Osteoblast (primary cell): ENCODE measurements around the gene FRZB. TPM values are rescaled to one million over a fixed set of nuclear protein-coding genes. Genes with fewer than 3 reads are reported as not detected.
A peak's percentile ranks its signal among the peaks of the same experiment; 100 is the strongest.

Experiments used
- DNase-seq: peaks from one replicate; pipeline ENCODE4 v3.0.0; 2011; ENCODE audit warnings: low spot score, mixed read lengths; ENCODE audit not compliant: insufficient read length; ENCODE audit errors: missing footprints
- H2AFZ ChIP-seq: 2 replicates; pipeline ENCODE4 v1.6.0; 2011; ENCODE audit warnings: mild to moderate bottlenecking, low read length
- H3K27ac ChIP-seq: 2 replicates; pipeline ENCODE4 v1.5.1; 2011; ENCODE audit warnings: mild to moderate bottlenecking, low read depth, low read length, moderate library complexity
- H3K27me3 ChIP-seq: 2 replicates; pipeline ENCODE4 v1.6.0; 2012; ENCODE audit warnings: mild to moderate bottlenecking, control low read depth, inconsistent platforms, low read length, moderate library complexity; ENCODE audit not compliant: insufficient read depth
- H3K36me3 ChIP-seq: 2 replicates; pipeline ENCODE4 v1.5.1; 2011; ENCODE audit warnings: mild to moderate bottlenecking, low read length, control low read depth, moderate library complexity; ENCODE audit not compliant: insufficient read depth
- H3K4me1 ChIP-seq: 2 replicates; pipeline ENCODE4 v1.5.1; 2011; ENCODE audit warnings: mild to moderate bottlenecking, low read length, control low read depth, moderate library complexity; ENCODE audit not compliant: insufficient read depth
- H3K4me2 ChIP-seq: 2 replicates; pipeline ENCODE4 v1.6.0; 2011; ENCODE audit warnings: mild to moderate bottlenecking, low read length; ENCODE audit not compliant: insufficient read depth
- H3K4me3 ChIP-seq: fragments of 200-600 bp; sonication (generic); 3 replicates; pipeline ENCODE4 v1.5.1; 2012; ENCODE audit warnings: mild to moderate bottlenecking, low read length, inconsistent platforms; ENCODE audit not compliant: insufficient read depth
- H3K79me2 ChIP-seq: 2 replicates; pipeline ENCODE4 v1.6.0; 2012; ENCODE audit warnings: mild to moderate bottlenecking, low read length, control low read depth, inconsistent platforms; ENCODE audit not compliant: insufficient read depth
- H3K9me3 ChIP-seq: 2 replicates; pipeline ENCODE4 v1.5.1; 2011; ENCODE audit warnings: low read depth, low read length, control low read depth
- H4K20me1 ChIP-seq: 2 replicates; pipeline ENCODE4 v1.6.0; 2012; ENCODE audit warnings: mild to moderate bottlenecking, low read length, control low read depth; ENCODE audit not compliant: insufficient read depth
- total RNA-seq: library from RNA; depleted of rRNA; stranded (reverse); fragments of >200 nt; gene quantifications from 2 replicates; pipeline ENCODE4 v1.2.3, GENCODE V29; 2012
- TF ChIP-seq, protein P1 (sequence below): IDR thresholded peaks from 2 replicates; pipeline ENCODE4 v1.5.1; 2011; ENCODE audit warnings: mild to moderate bottlenecking, low read depth, low read length, moderate library complexity; ENCODE audit errors: extremely low read depth

The FRZB gene
- total RNA-seq, 1 donor: 0.36 TPM

DNA sequence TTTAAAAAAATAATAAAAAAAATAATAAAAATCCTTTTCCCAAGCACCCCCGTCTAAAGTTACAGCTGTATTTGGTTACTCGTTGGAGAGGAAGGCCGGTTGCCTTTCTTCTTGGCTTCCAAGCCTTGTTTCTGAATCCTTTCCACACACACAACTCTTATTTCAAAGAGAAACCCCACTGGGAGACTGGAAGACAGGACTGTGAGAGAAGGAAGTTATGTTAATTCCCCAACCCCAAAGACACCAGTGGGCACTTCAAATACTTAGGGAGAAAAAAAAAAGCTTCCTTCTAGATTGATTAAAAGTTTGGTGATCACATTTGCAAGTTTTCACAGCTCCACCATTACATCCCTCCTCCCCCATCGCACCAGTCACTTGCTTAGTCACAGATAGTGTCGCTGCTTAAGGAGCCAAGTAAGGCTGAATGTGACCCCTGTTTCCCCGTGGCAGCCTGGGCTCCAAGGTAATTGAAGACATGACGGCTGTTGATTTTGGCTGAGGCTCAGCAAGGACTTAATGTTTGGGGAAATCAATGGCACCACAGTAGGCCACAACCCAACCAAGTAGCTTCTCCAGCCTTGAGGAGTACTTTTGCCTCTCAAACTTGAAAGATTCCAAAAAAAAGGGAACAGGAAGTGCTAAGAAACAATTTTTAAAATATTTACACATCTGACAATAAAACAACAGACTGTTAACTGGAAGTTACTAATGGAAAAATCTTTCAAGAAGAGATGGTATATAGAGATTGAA is 40.8 kb upstream of the FRZB start:
- TF ChIP-seq, protein P1, sequence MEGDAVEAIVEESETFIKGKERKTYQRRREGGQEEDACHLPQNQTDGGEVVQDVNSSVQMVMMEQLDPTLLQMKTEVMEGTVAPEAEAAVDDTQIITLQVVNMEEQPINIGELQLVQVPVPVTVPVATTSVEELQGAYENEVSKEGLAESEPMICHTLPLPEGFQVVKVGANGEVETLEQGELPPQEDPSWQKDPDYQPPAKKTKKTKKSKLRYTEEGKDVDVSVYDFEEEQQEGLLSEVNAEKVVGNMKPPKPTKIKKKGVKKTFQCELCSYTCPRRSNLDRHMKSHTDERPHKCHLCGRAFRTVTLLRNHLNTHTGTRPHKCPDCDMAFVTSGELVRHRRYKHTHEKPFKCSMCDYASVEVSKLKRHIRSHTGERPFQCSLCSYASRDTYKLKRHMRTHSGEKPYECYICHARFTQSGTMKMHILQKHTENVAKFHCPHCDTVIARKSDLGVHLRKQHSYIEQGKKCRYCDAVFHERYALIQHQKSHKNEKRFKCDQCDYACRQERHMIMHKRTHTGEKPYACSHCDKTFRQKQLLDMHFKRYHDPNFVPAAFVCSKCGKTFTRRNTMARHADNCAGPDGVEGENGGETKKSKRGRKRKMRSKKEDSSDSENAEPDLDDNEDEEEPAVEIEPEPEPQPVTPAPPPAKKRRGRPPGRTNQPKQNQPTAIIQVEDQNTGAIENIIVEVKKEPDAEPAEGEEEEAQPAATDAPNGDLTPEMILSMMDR: no peak

DNA sequence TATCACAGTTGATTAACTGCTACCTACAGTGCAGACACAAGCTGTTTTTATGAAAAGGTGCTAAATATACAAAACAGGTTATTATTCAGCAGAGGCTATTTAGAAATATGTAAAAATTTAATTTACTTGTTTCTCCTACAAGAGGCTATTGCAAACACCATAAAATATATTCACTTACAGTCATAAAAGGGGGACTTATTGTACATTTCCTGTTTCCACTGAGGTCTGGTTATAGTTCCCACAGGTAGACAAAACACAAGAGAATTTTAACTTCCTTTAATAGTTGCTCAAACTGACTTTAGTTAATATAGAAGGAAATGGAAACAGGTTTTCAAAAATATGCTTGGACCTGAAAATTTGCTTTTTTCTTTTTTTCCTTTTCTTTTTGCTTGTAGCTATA is 40.0 kb upstream of the FRZB start:
- Histone ChIP-seq H2AFZ (no peak overlapping the region), H3K4me3 (no peak overlapping the region), H3K79me2 (no peaks in the 10 kb centered on the region), H3K27me3 (no peaks in the 10 kb centered on the region), H3K4me1 (no peaks in the 10 kb centered on the region), H3K27ac (no peak overlapping the region), H3K36me3 (peaks cover 9% of the 10 kb centered on the region), H3K4me2 (no peak overlapping the region), H3K9me3 (no peaks in the 10 kb centered on the region), H4K20me1 (no peaks in the 10 kb centered on the region)
- no peak for DNase-seq
- TF ChIP-seq, protein P1: no peak

More for the DNA sequence above, 40.8 kb upstream of the FRZB start:
- DNase-seq: peak; percentile 13
- no peaks in the 10 kb centered on the region for H3K4me1 ChIP-seq
- H3K27me3 ChIP-seq: no peaks in the 10 kb centered on the region
- H3K79me2 ChIP-seq: no peaks in the 10 kb centered on the region
- no peak overlapping the region for H3K4me2 ChIP-seq
- no peak overlapping the region for H2AFZ ChIP-seq
- no peaks in the 10 kb centered on the region for H3K9me3 ChIP-seq
- H3K27ac ChIP-seq: no peak overlapping the region
- H3K4me3 ChIP-seq: no peak overlapping the region
- H3K36me3 ChIP-seq: peaks cover 9% of the 10 kb centered on the region
- H4K20me1 ChIP-seq: no peaks in the 10 kb centered on the region

DNA sequence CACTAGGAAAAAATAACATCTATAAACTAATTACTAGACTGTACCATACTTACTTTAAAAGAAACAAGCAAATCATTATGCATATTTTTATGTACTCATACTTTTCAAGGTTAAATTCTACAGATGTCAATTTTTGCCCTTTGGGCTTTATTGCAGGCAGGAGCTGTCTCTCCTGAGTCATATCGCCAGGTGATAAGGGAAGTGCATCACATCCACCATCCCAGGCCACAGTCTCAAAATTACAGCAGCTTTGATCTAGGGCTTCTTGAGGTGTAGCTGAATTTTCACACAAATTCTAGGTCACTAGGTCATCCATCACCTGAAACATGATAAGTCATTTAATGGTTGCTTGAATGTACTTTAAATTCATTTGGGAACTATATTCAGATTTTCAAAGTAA is 38.4 kb upstream of the FRZB start:
- H3K4me2 ChIP-seq: no peak overlapping the region
- DNase-seq: no peak
- H3K27me3 ChIP-seq: no peaks in the 10 kb centered on the region
- no peak overlapping the region for H3K27ac ChIP-seq
- TF ChIP-seq, protein P1: no peak
- no peaks in the 10 kb centered on the region for H3K36me3 ChIP-seq
- no peak overlapping the region for H3K4me3 ChIP-seq
- no peaks in the 10 kb centered on the region for H3K9me3 ChIP-seq
- no peak overlapping the region for H2AFZ ChIP-seq
- H4K20me1 ChIP-seq: no peaks in the 10 kb centered on the region
- H3K79me2 ChIP-seq: no peaks in the 10 kb centered on the region
- no peaks in the 10 kb centered on the region for H3K4me1 ChIP-seq

DNA sequence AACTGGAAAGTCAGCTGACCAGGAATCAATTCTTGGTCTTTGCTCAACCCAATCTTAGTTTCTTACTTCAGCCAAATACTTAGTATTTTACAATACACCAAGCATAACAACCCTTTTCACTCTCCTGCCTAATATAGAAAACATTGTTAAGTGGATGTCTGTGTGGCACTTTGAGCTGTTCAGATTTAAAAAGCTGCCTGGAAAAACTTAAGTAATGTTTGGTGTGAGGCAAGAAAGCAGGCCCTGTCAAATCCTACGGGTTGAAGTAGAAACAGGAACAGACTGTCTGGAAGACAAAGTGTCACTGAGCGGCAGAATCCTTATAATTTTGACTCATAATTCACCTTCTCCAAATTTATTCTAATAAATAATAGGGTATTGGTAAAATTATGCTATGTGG is 37.1 kb upstream of the FRZB start:
- Histone ChIP-seq H3K79me2 (no peaks in the 10 kb centered on the region), H3K27me3 (no peaks in the 10 kb centered on the region), H3K4me2 (no peak overlapping the region), H3K9me3 (no peaks in the 10 kb centered on the region), H4K20me1 (no peaks in the 10 kb centered on the region), H3K4me3 (no peak overlapping the region), H3K4me1 (no peaks in the 10 kb centered on the region), H2AFZ (no peak overlapping the region), H3K27ac (no peak overlapping the region), H3K36me3 (no peaks in the 10 kb centered on the region)
- no peak for DNase-seq
- TF ChIP-seq, protein P1: no peak
